Pulmonary artery endothelial cell (primary cell): ENCODE data around the gene PCK2. TPM values are rescaled to one million over a fixed set of nuclear protein-coding genes. Genes with fewer than 3 reads are reported as not detected.

Experiments
- DNase-seq: peaks from one replicate; pipeline ENCODE4 v3.0.0-alpha.2; 2011; ENCODE audit warnings: low read depth, low spot score
- total RNA-seq: library from RNA; depleted of rRNA; stranded (reverse); fragments of >200 nt; gene quantifications from 2 replicates; pipeline ENCODE4 v1.2.3, GENCODE V29; 2014

Gene PCK2
- total RNA-seq, 1 donor from 2014 or later: 18.5 TPM

DNA sequence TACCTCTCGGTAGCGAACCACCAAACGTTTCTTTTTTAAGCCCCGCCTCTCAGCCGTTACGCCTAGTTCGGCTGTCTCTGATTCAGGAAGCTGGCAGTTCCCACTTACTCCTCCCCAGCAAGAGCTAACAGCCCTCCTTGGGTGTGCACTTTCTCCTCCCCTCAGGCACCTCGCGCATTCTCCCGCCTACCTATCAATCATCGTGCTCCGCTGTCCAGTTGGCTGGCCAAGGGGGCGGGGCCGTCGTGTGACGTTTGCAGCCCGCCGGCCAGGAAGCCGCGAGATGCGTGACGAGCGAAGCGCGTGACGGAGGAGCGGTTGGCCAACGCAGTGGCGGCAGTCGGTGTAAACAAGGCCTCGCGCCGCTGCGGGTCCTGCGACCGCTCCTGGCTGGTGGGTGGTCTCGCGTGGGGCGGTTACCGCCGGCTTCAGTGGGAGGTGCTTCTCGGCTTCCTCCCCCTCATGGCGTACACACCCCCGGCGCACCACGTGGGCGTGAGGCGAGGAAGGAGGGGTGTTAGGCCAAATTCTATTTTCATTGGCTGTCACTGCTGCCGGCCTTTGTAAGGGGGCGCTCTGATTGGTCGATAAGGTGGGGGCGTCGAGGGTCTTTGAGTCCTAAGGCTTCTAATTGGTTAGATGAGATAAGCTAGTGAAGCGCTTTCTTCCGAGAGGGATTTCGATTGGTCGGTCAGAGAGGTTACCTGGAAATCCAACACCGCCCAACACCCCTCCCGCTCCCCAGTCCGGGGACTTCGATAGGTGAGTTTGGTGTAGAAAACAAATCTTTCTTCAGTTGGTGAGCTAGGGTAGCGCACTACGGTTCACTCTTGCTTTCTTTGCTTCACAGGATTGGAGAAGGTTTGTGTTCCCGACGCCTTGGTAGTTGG lies 20.7 kb downstream of the PCK2 start, which contains the start of the genes DCAF11 and NRL:
Gene DCAF11, plus strand, starts transcription at position 246 of the 890 bp plus-strand sequence. CDS start 818 bp downstream, outside the sequence.
Gene NRL, minus strand, starts transcription at position 418 of the 890 bp plus-strand sequence. CDS start 32,101 bp downstream, outside the sequence.
- DNase-seq: peak; percentile 99

- no peak for DNase-seq
Observed at GRCh38 chr14:24115422-24116127, 21.5 kb downstream of the PCK2 start.

- no peak for DNase-seq
Observed at GRCh38 chr14:24116128-24116814, 22.2 kb downstream of the PCK2 start.

DNA sequence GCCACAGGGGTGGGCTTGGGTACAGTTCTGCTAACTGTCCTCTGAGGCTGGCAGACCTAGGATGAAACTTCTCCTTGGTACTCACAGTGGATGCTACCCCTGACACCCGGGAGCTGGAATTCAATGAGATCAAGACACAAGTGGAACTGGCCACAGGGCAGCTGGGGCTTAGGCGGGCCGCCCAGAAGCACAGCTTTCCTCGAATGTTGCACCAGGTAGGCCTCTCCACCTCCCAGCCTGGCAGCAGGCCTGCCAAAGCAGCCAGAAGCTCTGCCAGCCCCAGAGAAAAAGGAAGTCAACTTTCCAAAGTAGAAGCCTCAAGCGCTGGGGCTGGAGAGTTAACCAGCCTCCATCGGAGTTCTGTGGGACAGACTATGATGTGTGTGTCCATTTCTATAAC lies 23.1 kb downstream of the PCK2 start:
- DNase-seq: no peak

DNA sequence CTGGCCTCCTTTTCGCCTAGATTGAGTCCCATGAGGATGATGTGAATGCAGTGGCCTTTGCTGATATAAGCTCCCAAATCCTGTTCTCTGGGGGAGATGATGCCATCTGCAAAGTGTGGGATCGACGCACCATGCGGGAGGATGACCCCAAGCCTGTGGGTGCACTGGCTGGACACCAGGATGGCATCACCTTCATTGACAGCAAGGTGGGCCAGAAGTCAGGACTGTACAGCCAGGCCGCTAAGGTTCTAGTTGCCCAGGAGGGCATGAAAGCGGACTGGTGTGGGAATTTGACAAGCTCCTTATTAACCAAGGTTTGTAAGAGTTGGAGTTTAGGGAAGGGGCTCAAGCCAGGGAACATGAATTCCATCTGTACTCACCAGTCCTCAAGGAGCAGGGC lies 25.6 kb downstream of the PCK2 start:
- DNase-seq: no peak

DNA sequence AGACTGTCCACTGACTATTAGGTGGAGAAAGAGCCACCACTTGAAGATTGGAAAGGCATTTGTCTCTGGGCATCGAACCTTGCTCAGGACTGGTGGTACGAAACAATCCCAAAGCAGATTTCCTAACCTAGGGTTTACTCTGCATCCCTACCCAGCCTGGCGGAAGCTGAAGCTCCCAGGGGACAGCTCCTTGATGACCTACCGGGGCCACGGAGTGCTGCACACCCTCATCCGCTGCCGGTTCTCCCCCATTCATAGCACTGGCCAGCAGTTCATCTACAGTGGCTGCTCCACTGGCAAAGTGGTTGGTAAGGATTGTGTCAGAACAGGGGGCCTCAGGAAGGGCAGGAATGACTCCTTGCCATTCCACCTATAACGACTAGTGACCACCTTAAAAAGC lies 27.1 kb downstream of the PCK2 start:
- no peak for DNase-seq

GRCh38 chr14:24122416-24122815 lies 28.3 kb downstream of the PCK2 start:
- DNase-seq: no peak

- DNase-seq: no peak
Observed at GRCh38 chr14:24122898-24123297, 28.8 kb downstream of the PCK2 start.

DNA sequence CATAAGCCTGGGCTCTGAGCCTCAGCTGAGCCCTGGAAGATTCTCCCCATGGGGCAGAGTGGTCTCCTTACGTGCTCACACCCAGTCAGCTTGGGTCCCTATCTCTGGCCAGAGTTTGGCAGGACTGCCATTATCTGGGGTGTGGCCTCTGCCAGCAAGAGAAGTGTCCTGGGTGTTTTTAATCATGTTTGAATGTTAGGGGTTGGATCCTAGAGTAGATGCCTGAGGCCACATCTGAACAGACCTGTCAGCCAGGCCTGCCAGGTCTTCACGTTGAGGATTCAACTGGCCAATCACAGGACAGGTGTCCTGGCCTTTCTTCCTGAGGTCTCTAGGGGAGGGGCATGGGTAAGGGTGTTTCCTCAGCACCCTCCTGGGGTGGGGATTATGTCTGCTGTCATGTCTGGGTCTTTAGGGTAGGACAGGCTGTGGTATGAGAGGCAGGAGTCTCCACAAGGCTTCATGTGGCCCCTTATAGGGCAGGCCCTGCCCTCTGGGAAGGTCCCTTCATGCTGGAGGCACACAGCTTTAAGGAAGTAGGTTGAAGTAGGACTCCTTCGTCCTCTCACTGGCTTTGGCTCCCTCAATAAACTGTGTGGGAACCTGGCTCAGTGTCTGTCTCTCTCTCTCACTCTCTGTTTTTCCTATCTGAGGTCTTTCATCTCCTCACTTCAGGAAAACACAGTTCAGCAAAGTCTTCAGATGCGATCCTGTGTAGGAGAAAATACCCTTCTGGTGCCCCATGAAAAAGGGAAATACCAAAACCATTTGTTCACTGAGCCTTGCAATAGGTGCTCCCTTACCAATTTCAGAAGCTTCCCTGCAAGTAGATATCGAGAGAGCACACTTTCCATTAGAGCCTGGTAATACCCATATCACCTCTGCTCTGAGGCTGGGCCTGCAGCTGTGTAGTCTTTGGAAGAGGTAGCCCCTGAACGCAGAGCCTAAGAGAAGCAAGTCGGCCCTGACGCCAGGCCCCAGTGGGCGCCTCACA lies 29.6 kb downstream of the PCK2 start:
- DNase-seq: no peak

DNA sequence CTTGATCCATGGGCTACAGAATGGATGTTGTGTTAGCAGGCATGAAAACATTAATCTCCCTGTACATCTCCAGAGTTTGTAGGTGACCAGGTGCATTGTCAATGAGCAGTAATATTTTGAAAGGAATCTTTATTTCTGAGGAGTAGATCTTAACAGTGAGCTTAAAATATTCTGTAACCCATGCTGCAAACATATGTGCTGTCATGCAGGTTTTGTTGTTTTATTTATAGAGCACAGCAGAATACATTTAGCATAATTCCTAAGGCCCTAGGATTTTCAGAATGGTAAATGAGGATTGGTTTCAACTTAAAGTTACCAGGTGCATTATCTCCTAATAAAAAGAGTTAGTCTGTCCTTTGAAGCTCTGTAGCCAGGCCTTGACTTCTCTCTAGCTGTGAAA lies 32.8 kb downstream of the PCK2 start:
- no peak for DNase-seq

DNA sequence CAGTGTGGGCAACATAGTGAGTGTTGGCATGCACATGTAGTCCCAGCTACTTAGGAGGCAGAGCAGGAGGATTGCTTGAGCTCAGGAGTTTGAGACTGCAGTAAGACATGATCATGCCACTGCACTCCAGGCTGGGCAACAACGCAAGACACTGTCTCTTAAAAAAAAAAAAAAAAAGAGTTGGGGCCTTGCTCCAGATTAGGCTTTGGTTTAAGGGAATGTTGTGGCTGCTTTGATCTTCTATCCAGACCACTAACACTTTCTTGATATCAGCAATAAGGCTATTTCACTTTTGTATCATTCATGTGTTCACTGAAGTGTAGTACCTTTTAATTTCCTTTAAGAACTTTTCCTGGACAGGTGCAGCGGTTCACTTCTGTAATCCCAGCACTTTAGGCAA lies 33.6 kb downstream of the PCK2 start:
- DNase-seq: no peak

DNA sequence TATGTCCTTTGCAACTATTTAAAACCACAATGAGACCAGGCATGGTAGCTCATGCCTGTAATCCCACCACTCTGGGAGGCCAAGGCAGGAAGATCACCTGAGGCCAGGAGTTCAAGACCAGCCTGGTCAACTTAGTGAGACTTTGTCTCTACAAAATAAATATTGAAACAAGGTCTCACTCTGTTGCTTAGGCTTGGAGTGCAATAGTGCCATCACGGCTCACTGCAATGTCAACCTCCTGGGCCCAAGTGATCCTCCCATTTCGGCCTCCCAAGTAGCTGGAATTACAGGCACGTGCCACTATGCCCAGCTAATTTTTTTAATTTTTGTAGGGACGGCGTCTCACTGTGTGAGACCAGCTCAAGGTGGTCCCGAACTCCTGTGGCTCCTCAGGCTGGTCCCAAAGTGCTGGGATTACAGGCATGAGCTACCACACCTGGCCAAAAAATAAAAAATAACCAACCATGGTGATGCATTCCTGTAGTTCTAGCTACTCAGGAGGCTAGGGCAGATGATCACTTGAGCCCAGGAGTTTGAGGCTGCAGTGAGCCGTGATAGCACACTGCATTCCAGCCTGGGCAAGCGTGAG lies 35.4 kb downstream of the PCK2 start:
- DNase-seq: no peak

DNA sequence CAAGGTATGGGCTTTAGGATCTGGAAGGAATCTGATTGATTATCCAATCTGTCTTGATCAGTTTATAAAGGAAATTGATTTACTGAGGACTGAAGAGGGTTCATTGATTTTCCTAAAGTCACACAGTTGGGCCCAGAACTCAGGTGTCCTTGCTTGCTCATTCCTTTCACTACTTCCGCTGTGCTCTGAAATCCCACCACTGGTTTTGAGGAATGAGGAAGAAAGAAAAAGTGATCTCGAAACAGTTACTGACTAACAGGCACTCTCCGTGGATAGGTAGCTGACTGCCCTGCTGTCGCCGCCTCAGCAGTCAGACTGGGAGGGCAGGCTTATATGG lies 36.2 kb downstream of the PCK2 start, which contains the start of gene FITM1:
Gene FITM1, plus strand, starts transcription at position 280 of the 337 bp plus-strand sequence. CDS start 905 bp downstream, outside the sequence.
- no peak for DNase-seq

DNA sequence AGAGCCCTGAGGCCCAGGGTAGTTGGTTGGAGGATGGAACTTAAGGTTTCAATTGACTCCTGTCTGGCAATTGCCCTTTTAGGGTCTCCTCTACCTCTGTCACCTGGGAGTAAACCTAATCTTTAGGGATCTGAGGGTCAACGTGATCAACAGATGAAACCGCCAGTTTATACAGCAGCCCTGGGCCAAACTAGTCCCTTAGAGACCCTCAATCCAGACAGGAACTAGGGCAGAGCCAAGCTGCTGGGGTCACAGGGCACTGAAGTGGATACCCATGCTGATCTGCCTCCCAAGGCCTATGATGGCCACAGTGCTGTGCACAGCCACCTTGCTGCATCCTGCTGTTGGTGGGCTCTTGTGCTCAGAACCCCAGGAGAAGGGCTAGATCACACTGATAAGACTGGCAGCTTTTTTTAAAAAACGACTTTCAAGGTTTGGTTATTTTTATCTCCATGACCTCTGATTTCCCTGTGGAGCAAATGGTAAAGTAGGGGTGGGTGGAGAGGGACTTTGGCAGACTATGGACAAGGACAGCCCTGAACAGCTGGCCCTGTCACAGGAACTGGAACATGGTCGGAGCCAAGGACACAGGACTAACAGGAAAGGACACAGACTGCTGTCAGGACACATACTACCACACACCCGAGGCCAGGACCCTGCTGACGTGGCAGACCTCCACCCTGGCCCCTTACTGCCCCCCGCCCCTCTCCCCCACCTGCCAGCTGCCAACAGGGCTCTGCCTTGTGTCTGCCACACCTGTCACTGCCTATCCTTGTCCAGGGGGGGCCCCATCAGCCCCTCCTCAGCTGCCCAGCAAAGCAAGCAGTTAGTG lies 36.8 kb downstream of the PCK2 start:
- no peak for DNase-seq

DNA sequence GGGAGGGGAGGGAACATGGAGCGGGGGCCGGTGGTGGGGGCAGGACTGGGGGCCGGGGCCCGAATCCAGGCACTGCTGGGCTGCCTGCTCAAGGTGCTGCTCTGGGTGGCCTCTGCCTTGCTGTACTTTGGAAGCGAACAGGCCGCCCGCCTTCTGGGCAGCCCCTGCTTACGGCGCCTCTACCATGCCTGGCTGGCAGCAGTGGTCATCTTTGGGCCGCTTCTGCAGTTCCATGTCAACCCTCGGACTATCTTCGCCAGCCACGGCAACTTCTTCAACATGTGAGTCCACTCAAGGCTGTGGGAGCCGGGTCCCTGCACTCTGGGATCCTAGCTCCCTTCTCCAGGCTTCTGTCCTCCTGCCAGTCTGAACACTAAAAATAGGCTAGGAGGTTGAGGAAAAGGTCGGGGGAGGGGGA lies 37.4 kb downstream of the PCK2 start:
- DNase-seq: no peak

DNA sequence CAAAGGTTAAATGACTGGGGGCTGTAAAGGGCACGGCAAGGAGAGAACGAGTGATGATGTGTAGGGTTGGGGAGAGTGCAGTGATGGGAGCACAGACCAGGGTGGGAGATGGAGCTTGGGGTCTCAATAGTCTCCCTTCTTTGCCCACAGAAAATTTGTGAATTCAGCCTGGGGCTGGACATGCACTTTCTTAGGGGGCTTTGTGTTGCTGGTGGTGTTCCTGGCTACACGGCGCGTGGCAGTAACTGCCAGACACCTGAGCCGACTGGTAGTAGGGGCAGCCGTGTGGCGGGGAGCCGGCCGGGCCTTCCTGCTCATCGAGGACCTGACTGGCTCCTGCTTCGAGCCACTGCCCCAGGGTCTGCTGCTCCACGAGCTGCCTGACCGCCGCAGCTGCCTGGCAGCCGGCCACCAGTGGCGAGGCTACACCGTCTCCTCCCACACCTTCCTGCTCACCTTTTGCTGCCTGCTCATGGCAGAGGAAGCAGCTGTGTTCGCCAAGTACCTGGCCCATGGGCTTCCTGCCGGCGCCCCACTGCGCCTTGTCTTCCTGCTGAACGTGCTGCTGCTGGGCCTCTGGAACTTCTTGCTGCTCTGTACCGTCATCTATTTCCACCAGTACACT lies 38.1 kb downstream of the PCK2 start:
- no peak for DNase-seq

- DNase-seq: no peak
Observed at GRCh38 chr14:24132976-24133375, 38.9 kb downstream of the PCK2 start.

GRCh38 chr14:24133735-24134134 lies 39.6 kb downstream of the PCK2 start:
- no peak for DNase-seq

- no peak for DNase-seq
Observed at GRCh38 chr14:24135584-24135833, 41.4 kb downstream of the PCK2 start.
